HEK293 (cell line): ENCODE data around the gene WASL.
"Not testable (repeated sequence)": the region's sequence is repeated elsewhere in the genome, so short reads cannot be mapped to it uniquely, and the experiment has no call there.

ENCODE experiments used
- CTCF ChIA-PET: fragments of 350-600 bp; formaldehyde crosslinking; extraction: SDS; loops from one replicate; lab custom pipeline; 2021; ENCODE audit warnings: antibody characterized with exemption; lab: Yijun Ruan, JAX
- POLR2A ChIA-PET: fragments of 300-600 bp; formaldehyde crosslinking; extraction: SDS; loops from one replicate; lab custom pipeline; 2020; ENCODE audit warnings: antibody characterized with exemption, inconsistent platforms; lab: Yijun Ruan, JAX
- H3K27ac ChIP-seq: fragments of 200-500 bp; sonication (Bioruptor generic); 2 replicates; pipeline ENCODE4 v1.5.1; 2014; ENCODE audit warnings: low read depth, low read length, control low read depth, inconsistent platforms; ENCODE audit errors: extremely low read depth
- H3K36me3 ChIP-seq, 2 experiments: fragments of 200-500 bp in 1 of 2; sonication (Bioruptor generic) in 1 of 2; 1 replicate in 1 of 2; 2 replicates in 1 of 2; pipeline ENCODE4 v1.5.1; 2014 to 2017; ENCODE audit warnings: inconsistent platforms in 2 of 2, low read length in 2 of 2; ENCODE audit not compliant: control insufficient read depth in 2 of 2, insufficient read depth in 1 of 2
- H3K4me1 ChIP-seq: fragments of 200-500 bp; sonication (Bioruptor generic); 2 replicates; pipeline ENCODE4 v1.5.1; 2014; ENCODE audit warnings: mild to moderate bottlenecking, low read length, inconsistent platforms; ENCODE audit not compliant: control insufficient read depth, insufficient read depth
- H3K4me3 ChIP-seq: 2 replicates; pipeline ENCODE4 v1.5.1; 2011; ENCODE audit warnings: low read depth, mild to moderate bottlenecking, control low read depth, low read length, moderate library complexity
- H3K9me3 ChIP-seq: fragments of 200-500 bp; sonication (Bioruptor generic); 2 replicates; pipeline ENCODE4 v1.5.1; 2014; ENCODE audit warnings: low read depth, low read length, inconsistent platforms; ENCODE audit not compliant: control insufficient read depth, insufficient read depth
- PRDM6 ChIP-seq: fragments of 450-650 bp; formaldehyde crosslinking; IDR thresholded peaks from 2 replicates; pipeline ENCODE4 v1.5.1; 2017; ENCODE audit warnings: missing biosample characterization, missing genetic modification characterization
- ZFP37 ChIP-seq: fragments of 450-650 bp; formaldehyde crosslinking; IDR thresholded peaks from 2 replicates; pipeline ENCODE4 v1.5.1; 2016; ENCODE audit warnings: missing biosample characterization, missing genetic modification characterization
- ZNF132 ChIP-seq: fragments of 450-650 bp; formaldehyde crosslinking; IDR thresholded peaks from 2 replicates; pipeline ENCODE4 v1.5.1; 2017; ENCODE audit warnings: missing biosample characterization, missing genetic modification characterization, borderline replicate concordance
- ZNF16 ChIP-seq: fragments of 450-650 bp; formaldehyde crosslinking; IDR thresholded peaks from 2 replicates; pipeline ENCODE4 v1.5.1; 2016; ENCODE audit warnings: low read depth, missing biosample characterization, missing genetic modification characterization
- ZNF530 ChIP-seq: fragments of 450-650 bp; formaldehyde crosslinking; IDR thresholded peaks from 2 replicates; pipeline ENCODE4 v1.5.1; 2016; ENCODE audit warnings: low read depth, missing biosample characterization, missing genetic modification characterization
- ZNF544 ChIP-seq: fragments of 450-650 bp; formaldehyde crosslinking; IDR thresholded peaks from 2 replicates; pipeline ENCODE4 v1.5.0; 2017; ENCODE audit warnings: missing biosample characterization, missing genetic modification characterization
- ZNF561 ChIP-seq: fragments of 450-650 bp; IDR thresholded peaks from 2 replicates; pipeline ENCODE4 v1.5.1; 2018; ENCODE audit warnings: missing biosample characterization, missing genetic modification characterization, borderline replicate concordance
- ZNF629 ChIP-seq: fragments of 450-650 bp; formaldehyde crosslinking; IDR thresholded peaks from 2 replicates; pipeline ENCODE4 v1.5.1; 2017; ENCODE audit warnings: missing biosample characterization, missing genetic modification characterization
- ZSCAN18 ChIP-seq: fragments of 450-650 bp; formaldehyde crosslinking; IDR thresholded peaks from 2 replicates; pipeline ENCODE4 v1.5.1; 2016; ENCODE audit warnings: missing biosample characterization, missing genetic modification characterization
- TF ChIP-seq, protein P1 (sequence below): fragments of 450-650 bp; formaldehyde crosslinking; IDR thresholded peaks from 2 replicates; pipeline ENCODE4 v1.5.1; 2016; ENCODE audit warnings: missing biosample characterization, missing genetic modification characterization, low read depth
- TF ChIP-seq, protein P2 (sequence below): fragments of 450-650 bp; formaldehyde crosslinking; IDR thresholded peaks from 2 replicates; pipeline ENCODE4 v1.5.1; 2017; ENCODE audit warnings: missing biosample characterization, mild to moderate bottlenecking, missing genetic modification characterization, moderate library complexity

Gene WASL

DNA sequence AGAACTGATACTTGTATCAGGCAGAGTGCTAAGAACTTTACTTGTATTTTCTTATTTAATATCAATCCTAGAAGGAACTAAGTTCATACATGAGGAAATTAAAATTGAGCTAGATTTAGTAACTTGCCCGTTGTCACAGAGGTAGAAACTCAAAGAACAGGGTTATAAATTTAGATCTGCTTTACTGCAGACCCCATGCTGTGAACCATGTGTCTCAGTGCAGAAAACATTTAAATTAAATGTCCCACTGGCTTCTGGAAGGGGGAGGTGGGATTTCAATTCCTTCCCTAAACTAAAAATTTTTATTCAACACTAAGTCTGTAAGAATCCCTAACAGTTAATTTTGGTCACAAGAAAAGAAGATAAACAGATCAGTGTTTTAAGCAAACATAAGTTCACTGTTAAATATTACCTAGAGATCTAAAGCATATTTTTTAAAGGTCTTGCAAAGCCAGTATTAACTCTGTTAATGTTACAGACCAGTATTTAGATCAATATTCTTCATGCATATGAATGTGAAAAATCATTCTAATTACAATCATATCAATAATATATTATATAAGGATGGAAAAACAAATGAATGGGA is 23.1 kb downstream of the WASL start (continued):
- TF ChIP-seq, protein P1, sequence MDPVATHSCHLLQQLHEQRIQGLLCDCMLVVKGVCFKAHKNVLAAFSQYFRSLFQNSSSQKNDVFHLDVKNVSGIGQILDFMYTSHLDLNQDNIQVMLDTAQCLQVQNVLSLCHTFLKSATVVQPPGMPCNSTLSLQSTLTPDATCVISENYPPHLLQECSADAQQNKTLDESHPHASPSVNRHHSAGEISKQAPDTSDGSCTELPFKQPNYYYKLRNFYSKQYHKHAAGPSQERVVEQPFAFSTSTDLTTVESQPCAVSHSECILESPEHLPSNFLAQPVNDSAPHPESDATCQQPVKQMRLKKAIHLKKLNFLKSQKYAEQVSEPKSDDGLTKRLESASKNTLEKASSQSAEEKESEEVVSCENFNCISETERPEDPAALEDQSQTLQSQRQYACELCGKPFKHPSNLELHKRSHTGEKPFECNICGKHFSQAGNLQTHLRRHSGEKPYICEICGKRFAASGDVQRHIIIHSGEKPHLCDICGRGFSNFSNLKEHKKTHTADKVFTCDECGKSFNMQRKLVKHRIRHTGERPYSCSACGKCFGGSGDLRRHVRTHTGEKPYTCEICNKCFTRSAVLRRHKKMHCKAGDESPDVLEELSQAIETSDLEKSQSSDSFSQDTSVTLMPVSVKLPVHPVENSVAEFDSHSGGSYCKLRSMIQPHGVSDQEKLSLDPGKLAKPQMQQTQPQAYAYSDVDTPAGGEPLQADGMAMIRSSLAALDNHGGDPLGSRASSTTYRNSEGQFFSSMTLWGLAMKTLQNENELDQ (tag by site-specific recombination) = no peak
- TF ChIP-seq ZSCAN18 = no peak
- TF ChIP-seq ZFP37 (tag by site-specific recombination) = no peak
- no peak for TF ChIP-seq ZNF16
- TF ChIP-seq ZNF132 = no peak
- no peak for TF ChIP-seq ZNF530
- TF ChIP-seq, protein P2, sequence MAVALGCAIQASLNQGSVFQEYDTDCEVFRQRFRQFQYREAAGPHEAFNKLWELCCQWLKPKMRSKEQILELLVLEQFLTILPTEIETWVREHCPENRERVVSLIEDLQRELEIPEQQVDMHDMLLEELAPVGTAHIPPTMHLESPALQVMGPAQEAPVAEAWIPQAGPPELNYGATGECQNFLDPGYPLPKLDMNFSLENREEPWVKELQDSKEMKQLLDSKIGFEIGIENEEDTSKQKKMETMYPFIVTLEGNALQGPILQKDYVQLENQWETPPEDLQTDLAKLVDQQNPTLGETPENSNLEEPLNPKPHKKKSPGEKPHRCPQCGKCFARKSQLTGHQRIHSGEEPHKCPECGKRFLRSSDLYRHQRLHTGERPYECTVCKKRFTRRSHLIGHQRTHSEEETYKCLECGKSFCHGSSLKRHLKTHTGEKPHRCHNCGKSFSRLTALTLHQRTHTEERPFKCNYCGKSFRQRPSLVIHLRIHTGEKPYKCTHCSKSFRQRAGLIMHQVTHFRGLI = no peak
- 0 out of 2 replicates have a peak, but pooled peaks have one; percentile 40 for TF ChIP-seq ZNF561 (tag by site-specific recombination)

- CTCF ChIA-PET = interaction anchor here (1.1 kb wide), 1 partner anchor 140 kb away, joined by 4 read pairs; no protein-coding TSS in a partner anchor
- H3K9me3 ChIP-seq = no peaks in the 10 kb centered on the region
- POLR2A ChIA-PET = no interaction called here
- TF ChIP-seq PRDM6 (tag by site-specific recombination) (peak; percentile 46; the same call in 1 of the 2 replicates), ZNF544 (no peak)
- H3K27ac ChIP-seq = no peak overlapping the region
- no peak overlapping the region for H3K4me3 ChIP-seq
- no peaks in the 10 kb centered on the region for H3K36me3 ChIP-seq
- H3K4me1 ChIP-seq = peaks cover 6% of the 10 kb centered on the region; the same call in 1 of the 2 replicates
These were observed 24.0 kb downstream of the WASL start for GRCh38 chr7:123724817-123725253.

DNA sequence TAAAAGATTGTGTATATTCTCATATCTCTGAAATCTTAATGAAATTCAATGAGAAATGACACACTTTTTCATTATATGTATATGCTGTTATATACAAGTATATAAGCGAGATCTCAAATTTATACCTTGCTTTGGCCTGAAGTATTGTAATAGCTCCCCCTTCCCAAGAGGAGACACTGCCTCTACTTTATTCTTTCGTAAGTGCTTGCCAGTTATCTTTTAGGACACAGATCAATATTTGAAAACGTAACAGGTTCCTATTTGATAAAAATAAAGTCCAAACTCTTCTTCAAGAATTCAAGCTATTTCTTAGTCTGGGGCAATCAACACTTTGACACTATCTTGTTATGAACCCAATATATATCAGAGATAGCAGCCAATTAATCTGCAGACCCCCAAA is 24.9 kb downstream of the WASL start:
- Histone ChIP-seq H3K36me3 (no peaks in the 10 kb centered on the region), H3K4me3 (no peak overlapping the region), H3K27ac (no peak overlapping the region), H3K9me3 (no peaks in the 10 kb centered on the region), H3K4me1 (peaks cover 6% of the 10 kb centered on the region; the same call in 1 of the 2 replicates)
- TF ChIP-seq ZNF629 = no peak
- CTCF ChIA-PET = interaction anchor here (0.7 to 1.2 kb wide), 3 partner anchors 22 to 45 kb away, joined by 3 to 4 read pairs (median 3); no protein-coding TSS in a partner anchor
- POLR2A ChIA-PET = interaction anchor here (1.1 kb wide), 1 partner anchor 25 kb away, joined by 6 read pairs; the partner anchor contains the start of gene WASL

- not testable (repeated sequence) for H3K27ac ChIP-seq, H3K4me3 ChIP-seq, H3K36me3 ChIP-seq, H3K9me3 ChIP-seq, H3K4me1 ChIP-seq
- ChIA-PET POLR2A (interaction anchor here (1.4 kb wide), 1 partner anchor 28 kb away, joined by 4 read pairs; the partner anchor contains the start of gene WASL), CTCF (interaction anchor here (0.7 kb wide), 1 partner anchor 111 kb away, joined by 5 read pairs; no protein-coding TSS in a partner anchor)
These were observed 28.3 kb downstream of the WASL start for GRCh38 chr7:123720527-123720926.
